SK-N-SH treated with all-trans-retinoic acid at 6 μM for 48 hours (cell line): ENCODE data around the gene ACKR3.

Source experiments
- ESRRG ChIP-seq: fragments of 250-450 bp; sonication (Bioruptor Pico); IDR thresholded peaks from 2 replicates; pipeline ENCODE4 v1.6.1; 2021; ENCODE audit warnings: mild to moderate bottlenecking
- ZNF565 ChIP-seq: fragments of 450-650 bp; formaldehyde crosslinking; conservative IDR thresholded peaks from 2 replicates; pipeline ENCODE4 v1.5.0; 2020; ENCODE audit warnings: low read depth, mild to moderate bottlenecking, moderate library complexity

DNA sequence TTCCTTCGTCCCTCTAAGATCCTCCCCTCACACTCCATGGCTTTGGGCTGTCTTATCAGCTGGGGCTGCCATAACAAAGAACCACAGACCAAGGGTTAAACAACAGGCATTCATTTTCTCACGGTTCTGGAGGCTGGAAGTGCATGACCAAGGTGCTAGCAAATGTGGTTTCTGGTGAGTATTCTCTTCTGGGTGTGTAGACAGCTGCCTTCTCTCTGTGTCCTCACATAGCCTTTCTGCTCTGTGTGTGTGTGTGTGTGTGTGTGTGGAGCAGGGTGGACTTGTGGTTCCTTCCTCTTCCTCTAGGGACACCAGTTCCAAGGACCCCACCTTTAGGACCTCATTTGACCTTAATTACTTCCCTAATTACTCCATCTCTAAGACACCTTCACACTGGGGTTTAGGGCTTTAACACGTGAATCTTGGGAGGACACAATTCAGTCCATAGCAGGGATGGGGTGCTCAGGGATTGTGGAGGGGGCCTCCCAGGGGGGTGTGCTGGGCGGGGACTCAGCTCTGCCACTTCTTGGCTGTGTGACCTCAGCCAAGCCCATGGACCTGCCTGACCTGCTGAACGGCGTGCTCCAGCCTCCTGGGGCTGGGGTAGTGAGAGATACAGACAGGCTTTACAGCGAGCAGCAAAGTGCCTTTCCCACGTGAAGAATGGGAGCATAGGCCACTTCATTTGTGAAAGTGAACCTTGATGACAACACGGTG, 38.0 kb downstream of the ACKR3 start:
- TF ChIP-seq ZNF565 (CRISPR knock-in tag) = no peak
- no peak for TF ChIP-seq ESRRG (CRISPR knock-in tag)
